HTERT RPE-1 (cell line): Measurements from ENCODE around the gene KIF16B.
"Not testable (repeated sequence)": the region's sequence is repeated elsewhere in the genome, so short reads cannot be mapped to it uniquely, and the experiment has no call there.

Experiments
- in situ Hi-C: fragments of 300-500 bp; cut with MboI; formaldehyde crosslinking; loops from 4 replicates; pipeline ENCODE4 v1.14.3; 2020; ENCODE audit warnings: low sequenced_read_pairs

KIF16B gene

DNA sequence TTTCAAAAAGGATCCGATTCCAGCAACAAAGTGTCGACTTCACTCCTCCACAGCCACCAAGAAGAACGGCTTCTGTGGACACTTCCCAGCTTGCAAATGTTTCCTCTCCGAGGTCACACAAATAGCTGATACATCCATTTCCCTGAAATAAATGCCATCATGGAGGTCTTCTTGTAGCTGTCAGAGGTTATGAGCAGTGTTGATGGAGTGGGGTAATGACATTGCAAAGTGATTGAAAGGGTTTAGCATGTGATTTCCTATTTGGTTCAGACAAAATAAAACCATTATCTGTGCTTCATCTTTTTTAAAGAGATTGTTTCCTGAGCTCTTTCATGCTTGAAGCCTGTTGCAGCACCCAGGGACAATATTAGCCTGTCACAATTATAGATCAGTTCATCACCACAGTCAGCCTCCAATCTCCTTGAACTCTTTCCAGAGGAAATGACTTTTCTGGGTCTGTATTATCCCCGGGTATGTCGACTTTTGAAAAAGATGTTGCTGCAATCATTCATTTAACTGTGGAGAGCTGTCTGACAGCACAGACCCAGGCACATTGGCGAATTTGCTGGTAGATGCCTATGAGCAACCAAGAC, 16.9 kb upstream of the KIF16B start:
- in situ Hi-C loops = no loop called here

DNA sequence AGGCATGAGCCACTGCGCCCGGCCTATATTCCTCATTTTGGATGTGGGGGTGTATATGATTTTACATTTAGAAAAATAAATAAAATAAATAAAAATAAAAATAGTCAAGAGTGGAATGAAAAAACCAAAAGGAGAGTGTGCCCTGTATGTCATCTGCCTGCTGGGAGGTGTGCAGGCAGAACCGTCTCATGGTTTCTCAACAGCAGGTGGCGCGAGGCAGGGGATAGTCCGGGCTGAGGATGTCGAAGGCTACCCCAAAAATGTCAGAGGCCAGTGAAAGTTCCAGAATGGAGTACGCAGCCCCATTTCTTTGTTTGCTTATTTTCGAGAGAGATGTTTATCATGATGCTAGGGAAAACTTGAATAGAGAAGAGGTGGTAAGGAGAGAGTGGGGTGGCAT, 16.4 kb upstream of the KIF16B start:
- in situ Hi-C loops = no loop called here

DNA sequence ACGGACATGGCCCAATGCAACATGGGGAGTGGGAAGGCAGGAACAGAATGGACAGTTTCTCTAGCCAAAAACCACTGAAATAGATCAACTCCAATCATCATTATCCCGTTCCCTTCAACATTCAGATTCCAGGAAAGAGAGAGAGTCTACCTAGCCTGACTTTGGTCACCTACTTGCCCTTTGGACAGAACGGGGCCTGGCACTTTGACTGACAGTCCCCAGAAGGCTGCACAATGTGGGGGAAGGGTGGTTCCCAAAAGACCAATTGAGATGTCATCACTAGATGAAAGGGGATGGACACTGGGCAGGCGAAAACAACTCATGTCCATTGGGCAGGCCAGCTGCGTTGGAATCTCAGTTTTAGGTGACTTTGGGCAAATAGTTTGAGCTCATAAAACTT, 15.0 kb upstream of the KIF16B start:
- in situ Hi-C loops = no loop called here

DNA sequence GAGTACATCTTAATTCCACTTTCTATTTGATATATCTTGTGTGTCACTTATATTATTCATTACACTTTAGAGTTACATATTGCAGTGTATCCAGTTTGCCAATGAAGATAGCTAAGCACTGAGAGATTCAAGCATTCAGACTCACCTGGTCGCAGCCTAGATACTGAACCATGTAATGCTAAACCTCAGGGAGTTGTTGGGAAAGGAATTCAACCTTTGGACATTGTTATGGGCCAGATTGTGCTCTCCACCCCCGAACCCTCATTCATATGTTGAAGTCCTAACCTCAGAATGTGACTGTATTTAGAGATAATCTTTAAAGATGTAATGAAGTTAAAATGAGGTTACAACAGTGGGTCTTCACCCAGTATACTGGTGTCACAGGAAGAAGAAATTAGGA, 13.8 kb upstream of the KIF16B start:
- in situ Hi-C loops = no loop called here

DNA sequence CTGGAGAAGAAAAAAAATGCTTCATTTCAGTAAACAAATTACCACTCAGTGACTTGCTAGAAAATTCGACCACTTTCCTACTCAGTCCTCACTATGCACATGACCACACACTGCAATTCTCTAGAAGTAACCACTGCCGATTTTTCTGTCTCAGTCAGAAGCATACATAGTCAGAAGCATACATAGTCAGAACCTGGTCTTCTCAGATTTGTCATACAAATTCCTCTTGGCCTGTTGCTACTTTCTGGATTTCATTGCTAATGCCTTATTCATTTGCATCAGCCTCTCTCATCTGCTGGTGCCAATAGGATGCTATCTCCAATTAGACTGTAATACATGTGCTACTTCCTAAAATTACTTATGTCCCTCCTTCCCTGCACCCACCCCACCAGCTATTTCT, 10.2 kb upstream of the KIF16B start:
- in situ Hi-C loops = no loop called here

DNA sequence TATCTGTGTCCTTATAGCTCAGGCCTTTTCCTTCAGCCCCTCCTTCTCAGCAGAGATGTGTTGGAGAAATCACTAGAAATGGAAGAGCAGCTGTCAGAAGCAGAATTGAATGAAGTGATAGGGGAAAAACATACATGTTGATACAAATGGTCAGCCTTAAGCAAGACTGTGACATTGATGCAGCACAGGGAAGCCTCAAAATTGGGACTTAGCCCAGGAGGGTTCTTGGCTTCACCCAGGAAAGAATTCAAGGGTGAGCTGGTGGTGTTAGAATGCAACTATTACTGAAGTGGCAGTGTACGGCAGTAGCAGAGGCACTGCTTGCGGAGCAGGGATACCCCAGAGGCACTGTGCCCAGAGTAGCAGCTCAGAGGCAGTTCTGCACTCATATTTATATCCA, 8.0 kb upstream of the KIF16B start:
- in situ Hi-C loops = no loop called here

DNA sequence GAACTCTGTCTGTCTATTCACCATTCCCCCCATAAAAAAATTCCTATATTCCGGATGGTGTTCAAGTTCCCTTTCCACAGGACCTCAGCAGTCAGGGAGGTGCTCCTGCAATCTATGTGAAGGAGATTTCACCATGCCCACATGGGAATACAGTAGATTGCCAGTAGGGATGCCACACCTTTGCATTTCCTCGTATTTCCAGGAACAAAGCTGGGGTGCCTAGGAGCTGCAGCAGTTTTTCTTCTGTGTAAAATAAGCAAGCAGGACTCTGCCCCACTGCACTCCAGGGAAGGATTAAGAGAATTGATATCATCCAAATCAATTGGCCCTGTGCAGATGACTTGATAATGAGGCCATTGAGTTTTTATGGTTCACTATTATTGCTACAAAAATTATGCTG, 7.4 kb upstream of the KIF16B start:
- in situ Hi-C loops = no loop called here

DNA sequence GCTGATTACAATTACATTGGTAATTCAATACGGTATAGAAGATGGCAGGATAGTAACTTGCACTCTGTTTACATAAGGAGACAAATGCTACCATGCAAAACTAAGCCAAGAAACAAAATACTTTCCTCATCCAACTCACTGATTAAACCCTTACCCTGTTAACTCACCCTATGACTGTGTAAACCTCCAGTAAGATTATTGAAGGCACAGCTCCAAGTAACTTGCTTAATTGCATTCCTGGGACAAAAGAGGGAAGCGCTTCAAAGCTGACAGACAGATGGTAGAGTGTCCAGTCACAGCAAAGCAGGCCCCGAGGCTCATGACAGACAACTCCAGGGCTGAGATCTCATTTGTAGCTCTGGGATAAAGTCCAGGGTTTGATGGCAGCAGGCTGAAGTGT, 6.9 kb upstream of the KIF16B start:
- in situ Hi-C loops = no loop called here

DNA sequence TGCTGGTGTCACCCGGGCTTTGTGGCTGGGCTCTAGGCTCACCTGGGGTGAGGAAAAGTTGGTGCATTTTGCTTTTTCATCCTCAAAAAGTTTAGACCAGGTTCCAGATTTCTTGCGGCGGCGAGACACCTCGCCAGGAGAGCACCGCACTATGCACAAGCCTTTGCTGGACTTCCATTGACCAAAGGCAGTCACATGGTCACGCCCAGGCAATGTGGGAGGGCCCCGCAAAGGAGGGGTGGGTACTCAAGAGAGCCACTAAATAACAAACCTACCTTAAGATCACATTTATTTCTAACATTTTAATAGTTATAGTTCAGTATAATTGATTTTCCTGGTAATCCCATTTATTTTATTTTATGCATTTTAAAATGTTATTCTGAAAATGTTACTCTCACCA, 3.0 kb upstream of the KIF16B start:
- in situ Hi-C loops = no loop called here

DNA sequence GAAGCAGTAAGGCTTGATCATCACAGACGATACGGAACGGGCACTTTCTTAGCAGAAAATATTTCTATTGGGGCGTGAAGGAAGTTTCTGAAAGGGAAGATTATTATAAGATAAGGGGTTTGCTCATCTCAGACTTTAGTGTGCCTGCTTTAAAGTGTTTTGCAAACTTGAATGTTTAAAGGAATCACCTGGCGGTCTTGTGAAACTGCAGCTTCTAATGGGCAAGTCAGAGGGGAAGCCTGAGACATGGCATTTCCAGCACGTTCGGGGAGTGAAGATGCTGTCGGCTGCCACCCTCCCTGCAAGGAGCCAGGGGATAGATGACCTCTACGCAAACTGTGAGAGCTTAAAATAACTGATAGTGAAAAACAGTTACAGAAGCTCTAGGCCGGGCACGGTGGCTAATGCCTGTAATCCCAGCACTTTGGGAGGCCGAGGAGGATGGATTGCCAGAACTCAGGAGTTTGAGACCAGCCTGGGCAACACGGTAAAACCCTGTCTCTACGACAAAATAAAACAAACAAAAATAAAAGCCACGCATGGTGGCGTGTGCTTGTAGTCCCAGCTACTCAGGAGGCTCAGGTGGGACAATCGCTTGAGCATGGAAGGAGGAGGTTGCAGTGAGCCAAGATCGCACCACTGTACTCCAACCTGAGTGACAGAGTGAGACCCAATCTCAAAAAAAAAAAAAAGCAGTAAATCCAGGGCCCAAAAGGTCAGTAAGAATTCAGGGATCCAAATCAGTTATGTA, 2.3 kb upstream of the KIF16B start:
- in situ Hi-C loops = no loop called here

DNA sequence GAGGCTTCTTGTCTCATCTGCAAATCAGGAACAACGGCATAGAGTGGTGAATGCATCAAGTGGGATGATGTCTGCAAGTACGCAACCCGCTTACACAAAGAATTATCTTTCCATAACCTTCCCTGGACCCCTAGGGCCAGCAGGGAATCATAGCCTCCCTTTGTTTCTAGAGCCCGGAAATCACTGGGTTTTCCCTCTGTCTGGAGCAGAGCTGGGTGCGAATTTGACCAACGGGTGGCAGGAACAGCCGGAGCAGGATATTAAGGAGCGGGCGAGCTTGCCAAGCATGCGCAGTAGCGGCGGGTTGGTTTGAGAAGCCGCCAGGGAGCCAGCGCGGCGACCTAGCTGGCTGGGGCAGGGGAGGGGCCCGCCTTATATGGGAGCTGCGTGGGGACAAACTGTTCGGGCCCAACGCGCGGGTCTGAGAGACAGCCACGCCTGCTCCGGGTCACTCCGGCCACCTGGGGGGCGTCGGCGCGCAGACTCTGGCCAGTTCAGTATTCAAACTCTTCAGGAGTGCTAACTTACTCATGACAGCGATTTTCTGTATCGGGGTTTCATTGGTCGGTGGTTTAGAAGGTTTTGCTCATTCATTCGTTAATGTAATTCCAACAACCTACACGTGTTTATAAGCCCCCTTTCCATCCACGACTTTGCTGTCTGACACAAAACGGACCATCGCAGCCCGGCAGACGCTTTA, 1.6 kb upstream of the KIF16B start:
- in situ Hi-C loops = no loop called here

DNA sequence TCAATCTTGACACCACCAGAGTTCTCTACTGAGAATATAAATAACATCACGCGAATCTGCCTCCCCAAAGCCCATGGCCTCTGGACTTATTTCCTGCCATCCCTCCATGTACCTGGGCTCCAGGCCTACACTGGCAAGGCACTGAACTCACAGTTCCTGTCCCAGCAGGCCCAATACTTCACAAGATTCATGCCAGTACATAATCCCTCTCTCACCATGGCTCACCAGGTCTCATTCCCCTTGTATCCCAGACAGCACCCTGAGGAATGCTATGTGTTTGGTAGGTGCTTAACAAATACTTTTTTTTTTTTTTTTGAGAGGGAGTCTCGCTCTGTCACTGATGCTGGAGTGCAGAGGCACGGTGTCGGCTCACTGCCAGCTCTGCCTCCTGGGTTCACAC, 1.9 kb downstream of the KIF16B start:
- in situ Hi-C loops = no loop called here

DNA sequence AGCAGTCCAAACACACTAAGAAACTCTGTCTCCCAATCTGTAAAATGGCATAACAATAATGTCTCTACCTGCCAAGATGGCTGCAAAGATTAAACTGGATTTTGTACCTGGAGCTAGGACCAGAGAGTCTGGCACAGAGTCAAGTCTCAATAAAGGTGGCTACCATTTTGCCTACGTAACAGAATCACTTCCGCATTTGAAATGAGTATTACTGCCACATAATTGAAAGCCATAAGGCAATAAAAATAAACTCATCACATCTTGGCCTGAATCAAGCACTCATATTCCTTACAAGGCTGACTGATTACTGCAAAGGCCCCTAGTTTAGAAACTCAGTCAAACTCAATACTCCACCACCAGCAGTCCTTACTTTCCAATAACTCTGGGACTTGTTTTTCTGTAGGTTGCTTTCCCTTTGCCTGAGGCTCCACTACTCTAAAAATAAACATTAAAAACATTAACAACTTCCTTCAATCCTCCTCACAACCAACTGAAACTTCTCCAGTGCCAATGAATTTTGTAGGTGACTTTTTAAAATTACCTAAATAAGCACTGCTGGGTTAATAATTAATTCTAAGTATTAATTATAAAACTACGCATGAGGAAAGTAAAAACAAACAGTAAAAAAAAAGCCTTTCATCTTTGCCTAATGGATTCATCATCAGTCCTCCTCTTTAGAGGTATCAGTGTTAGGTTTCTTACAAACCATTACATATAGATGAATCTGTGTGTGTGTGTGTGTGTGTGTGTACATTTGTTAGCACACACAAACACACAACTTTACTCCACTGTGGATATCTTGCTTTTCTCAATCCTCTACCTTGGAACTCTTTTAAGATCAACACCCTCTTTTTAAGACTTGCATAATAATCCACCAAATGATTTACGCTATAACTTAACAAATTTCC, 3.7 kb downstream of the KIF16B start:
- in situ Hi-C loops = no loop called here

DNA sequence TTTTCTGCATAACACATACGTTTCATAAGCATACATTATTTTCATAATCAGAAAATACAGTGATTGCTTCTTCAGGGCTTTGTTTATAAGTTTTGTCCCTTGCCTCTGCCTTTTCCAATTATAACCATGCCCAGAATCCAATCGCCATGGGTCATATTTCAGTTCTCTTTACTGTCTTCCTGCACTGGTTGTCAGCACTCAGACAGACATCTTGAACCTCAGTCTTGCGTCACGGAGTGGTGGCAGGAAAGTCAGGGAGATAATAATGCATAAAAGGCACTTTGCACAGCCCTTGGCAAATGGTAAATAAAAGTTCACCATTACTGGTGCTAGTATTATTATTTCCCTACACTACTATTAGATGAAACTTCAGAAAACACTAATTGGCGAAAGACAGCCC, 7.2 kb downstream of the KIF16B start:
- in situ Hi-C loops = no loop called here

DNA sequence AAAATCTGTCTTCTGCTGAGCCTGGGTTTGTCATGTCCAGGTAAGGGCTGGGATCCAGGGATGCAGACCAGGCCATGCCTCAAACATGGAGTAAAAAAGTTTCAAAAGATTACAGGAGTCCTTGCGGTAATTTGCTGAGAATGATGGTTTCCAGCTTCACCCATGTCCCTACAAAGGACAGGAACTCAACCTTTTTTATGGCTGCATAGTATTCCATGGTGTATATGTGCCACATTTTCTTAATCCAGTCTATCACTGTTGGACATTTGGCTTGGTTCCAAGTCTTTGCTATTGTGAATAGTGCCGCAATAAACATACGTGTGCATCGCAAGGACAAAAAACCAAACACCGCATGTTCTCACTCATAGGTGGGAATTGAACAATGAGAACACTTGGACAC, 9.2 kb downstream of the KIF16B start:
- in situ Hi-C loops = not testable (repeated sequence)

DNA sequence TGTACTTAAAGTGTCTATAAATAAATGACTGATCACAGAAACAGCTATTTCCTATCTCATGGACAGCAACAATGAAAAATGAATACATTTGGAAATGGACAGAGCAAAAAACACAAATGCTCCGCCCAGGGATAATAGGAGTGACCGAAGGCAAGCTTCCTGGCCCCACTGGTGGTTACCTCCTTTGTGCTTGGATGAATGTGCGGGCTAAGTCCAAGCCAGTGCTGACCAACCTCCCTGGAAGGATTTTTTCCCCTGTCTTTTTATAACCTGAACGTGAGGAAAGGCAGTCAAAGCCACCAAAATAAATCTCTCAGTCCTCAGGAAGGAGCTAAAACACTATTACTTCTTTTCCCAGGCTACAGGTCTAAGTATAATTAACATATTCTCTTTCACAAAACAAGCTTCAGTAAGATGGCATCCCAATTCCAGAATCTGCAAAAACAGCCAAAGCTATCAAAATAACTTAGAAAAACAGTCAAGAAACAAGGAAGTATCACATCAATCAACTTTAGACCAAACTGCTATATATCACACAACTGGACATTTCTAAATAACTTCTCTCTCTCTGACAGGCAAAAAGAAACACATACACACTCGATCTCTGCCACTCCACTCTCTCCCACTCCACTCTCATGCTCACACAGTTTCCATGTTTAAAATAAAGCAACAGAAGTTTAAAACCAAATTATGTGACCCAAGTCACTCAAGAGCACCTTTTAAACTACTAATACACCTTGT, 10.0 kb downstream of the KIF16B start:
- in situ Hi-C loops = no loop called here

DNA sequence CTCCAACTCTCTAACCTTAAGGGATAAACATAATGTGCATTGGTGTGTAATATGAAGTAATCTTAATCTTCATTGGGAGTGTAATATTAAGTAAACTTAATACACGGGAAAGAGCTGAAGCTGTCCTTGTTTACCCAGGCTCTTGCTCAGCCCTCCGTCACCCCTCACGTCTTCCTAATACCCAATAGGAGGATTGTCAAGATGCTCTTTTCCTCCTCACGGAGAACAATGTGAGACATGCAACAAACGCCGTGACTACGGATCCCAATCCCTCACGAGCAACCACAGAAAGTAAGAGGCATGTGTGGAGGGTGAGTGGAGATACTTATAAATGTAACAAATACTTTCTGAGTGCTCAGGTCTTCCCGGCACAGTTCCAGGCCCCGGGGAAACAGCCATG, 11.0 kb downstream of the KIF16B start:
- in situ Hi-C loops = no loop called here

DNA sequence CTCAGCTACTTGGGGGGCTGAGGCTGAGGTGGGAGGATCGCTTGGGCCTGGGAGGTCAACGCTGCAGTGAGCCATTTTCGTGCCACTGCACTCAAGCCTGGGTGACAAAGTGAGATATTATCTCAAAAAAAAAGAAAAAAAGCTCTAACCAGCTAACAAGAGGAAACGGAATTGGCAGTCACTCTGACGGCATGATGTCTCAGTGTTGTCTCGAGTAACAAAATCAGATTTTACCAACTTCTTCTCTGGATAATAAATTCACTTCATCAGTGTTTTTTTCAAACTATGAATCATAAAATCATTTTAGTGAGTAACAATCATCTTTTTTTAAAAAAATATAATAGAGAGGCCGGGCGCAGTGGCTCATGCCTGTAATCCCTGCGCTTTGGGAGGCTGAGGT, 12.6 kb downstream of the KIF16B start:
- in situ Hi-C loops = no loop called here

DNA sequence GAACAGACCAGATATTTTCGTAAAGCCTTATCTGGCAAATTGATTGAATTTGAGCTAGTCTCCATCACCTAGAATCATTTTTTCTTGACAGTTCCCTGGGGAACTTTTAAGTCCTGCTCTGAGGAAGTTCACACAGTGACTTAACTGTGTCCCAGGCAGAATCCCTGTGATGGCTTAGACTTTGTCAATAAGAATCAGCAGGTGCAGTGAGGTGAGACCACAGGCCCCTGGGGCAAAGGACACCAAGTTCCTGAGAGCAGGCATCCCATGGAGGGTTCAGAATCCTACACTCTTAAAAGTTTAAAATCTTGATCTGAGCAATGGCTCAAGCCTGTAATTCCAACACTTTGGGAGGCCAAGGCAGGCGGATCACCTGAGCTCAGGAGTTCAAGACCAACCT, 13.0 kb downstream of the KIF16B start:
- in situ Hi-C loops = no loop called here

DNA sequence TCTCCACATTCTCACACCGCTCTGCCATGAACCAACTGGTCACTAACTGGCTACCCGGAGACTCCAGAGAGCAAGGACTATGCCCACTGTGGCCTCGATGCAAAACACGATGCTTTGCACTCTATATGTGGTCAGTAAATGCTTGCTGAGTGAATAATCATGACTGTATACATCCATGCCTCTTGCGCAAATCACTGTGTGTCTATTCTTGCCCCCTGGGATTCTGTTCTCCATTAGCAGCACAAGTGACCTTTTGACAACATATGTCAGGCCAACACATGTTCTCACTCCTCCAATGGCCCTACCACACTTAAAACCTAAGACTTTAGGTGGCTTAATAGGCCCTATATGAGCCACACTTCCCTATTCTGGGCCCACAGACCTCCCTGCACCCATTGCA, 16.9 kb downstream of the KIF16B start:
- in situ Hi-C loops = no loop called here

DNA sequence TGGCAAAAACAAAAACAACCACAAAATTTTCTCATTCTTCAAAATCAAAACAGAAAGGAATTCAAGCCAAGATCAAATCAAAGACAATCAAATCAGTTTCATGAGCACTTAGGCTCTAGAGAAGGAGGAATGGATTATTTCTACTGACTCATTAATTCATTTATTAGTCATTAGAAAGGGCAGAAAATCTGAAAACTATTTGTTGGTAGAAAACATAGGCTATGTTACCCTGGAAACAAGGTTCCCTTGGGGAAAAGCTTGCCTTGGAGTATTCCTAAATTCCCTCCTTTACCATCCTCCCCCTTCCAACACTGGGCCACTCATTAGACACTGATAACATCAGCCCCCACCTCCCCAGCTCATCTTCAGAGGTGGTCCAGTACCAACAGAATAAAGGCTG, 17.5 kb downstream of the KIF16B start:
- in situ Hi-C loops = no loop called here
